WTC11 (cell line): ENCODE data around the gene SLC24A3. TPM values are rescaled to one million over a fixed set of nuclear protein-coding genes. Genes with fewer than 3 reads are reported as not detected.

Source experiments
- ATAC-seq: fragments of 200-7000 bp; cut with Tn5 transposase; 2 replicates; pipeline ENCODE4 v1.10.0; 2021; ENCODE audit warnings: mild to moderate bottlenecking, moderate library complexity
- CTCF ChIA-PET: fragments of 300-600 bp; sonication (Branson Sonifier 250); formaldehyde crosslinking; loops from one replicate; lab custom pipeline; 2021; ENCODE audit warnings: antibody characterized with exemption; lab: Charles Lee
- POLR2A ChIA-PET: fragments of 350-600 bp; sonication (Branson Sonifier 250); formaldehyde crosslinking; loops from one replicate; lab custom pipeline; 2021; ENCODE audit warnings: antibody characterized with exemption; lab: Charles Lee
- DNase-seq: peaks from one replicate; pipeline ENCODE4 v3.0.0; 2021; ENCODE audit warnings: low spot score
- H3K27ac Mint-ChIP-seq: 2 replicates; pipeline ENCODE4 v1.8.0; 2021; ENCODE audit warnings: mixed read lengths
- H3K27me3 Mint-ChIP-seq: 2 replicates; pipeline ENCODE4 v1.8.0; 2021; ENCODE audit warnings: low read depth, mild to moderate bottlenecking, moderate library complexity, mixed read lengths
- H3K36me3 Mint-ChIP-seq: 2 replicates; pipeline ENCODE4 v1.8.0; 2021; ENCODE audit warnings: mixed read lengths
- H3K4me1 Mint-ChIP-seq: 2 replicates; pipeline ENCODE4 v1.8.0; 2022; ENCODE audit warnings: mixed read lengths
- H3K4me3 Mint-ChIP-seq: 2 replicates; pipeline ENCODE4 v1.8.0; 2021; ENCODE audit warnings: mild to moderate bottlenecking, moderate library complexity, mixed read lengths
- H3K9me3 Mint-ChIP-seq: 2 replicates; pipeline ENCODE4 v1.8.0; 2021; ENCODE audit warnings: mixed read lengths
- AFF4 ChIP-seq: sonication (generic); formaldehyde crosslinking; IDR thresholded peaks from 2 replicates; pipeline ENCODE4 v1.8.1; 2023; ENCODE audit warnings: mild to moderate bottlenecking, missing genetic modification reagents, borderline replicate concordance
- CTCF ChIP-seq: fragments of 200-600 bp; IDR thresholded peaks from 2 replicates; pipeline ENCODE4 v1.8.0; 2022; ENCODE audit warnings: antibody characterized with exemption
- E2F5 ChIP-seq: sonication (generic); formaldehyde crosslinking; IDR thresholded peaks from 2 replicates; pipeline ENCODE4 v1.8.1; 2022; ENCODE audit warnings: mild to moderate bottlenecking, moderate library complexity, missing genetic modification reagents
- ERG ChIP-seq: fragments of 250-450 bp; sonication (Bioruptor Pico); IDR thresholded peaks from 2 replicates; pipeline ENCODE4 v1.8.0; 2021; ENCODE audit warnings: mild to moderate bottlenecking
- FOXP4 ChIP-seq: sonication (generic); formaldehyde crosslinking; IDR thresholded peaks from 2 replicates; pipeline ENCODE4 v1.8.0; 2022; ENCODE audit warnings: mild to moderate bottlenecking, missing genetic modification reagents
- GRHL2 ChIP-seq: fragments of 250-450 bp; sonication (Bioruptor Pico); IDR thresholded peaks from 2 replicates; pipeline ENCODE4 v1.8.0; 2022; ENCODE audit warnings: mild to moderate bottlenecking, moderate library complexity; ENCODE audit not compliant: insufficient replicate concordance, severe bottlenecking
- HMGA2 ChIP-seq: fragments of 250-450 bp; sonication (Bioruptor Pico); IDR thresholded peaks from 2 replicates; pipeline ENCODE4 v1.4.0; 2021; ENCODE audit warnings: mild to moderate bottlenecking, moderate library complexity
- IRF1 ChIP-seq: sonication (generic); formaldehyde crosslinking; IDR thresholded peaks from 2 replicates; pipeline ENCODE4 v1.8.0; 2023; ENCODE audit warnings: missing genetic modification reagents
- MLX ChIP-seq: sonication (generic); formaldehyde crosslinking; IDR thresholded peaks from 2 replicates; pipeline ENCODE4 v1.8.1; 2023; ENCODE audit warnings: mild to moderate bottlenecking, missing genetic modification reagents, moderate library complexity
- MXD4 ChIP-seq: fragments of 250-450 bp; sonication (Bioruptor Pico); IDR thresholded peaks from 2 replicates; pipeline ENCODE4 v1.8.0; 2021; ENCODE audit warnings: mild to moderate bottlenecking, moderate library complexity, borderline replicate concordance
- NFATC4 ChIP-seq: fragments of 250-450 bp; sonication (Bioruptor Pico); IDR thresholded peaks from 2 replicates; pipeline ENCODE4 v1.9.0; 2021; ENCODE audit warnings: mild to moderate bottlenecking
- RELA ChIP-seq: sonication (generic); formaldehyde crosslinking; IDR thresholded peaks from 2 replicates; pipeline ENCODE4 v1.8.1; 2022; ENCODE audit warnings: missing genetic modification reagents, mild to moderate bottlenecking, borderline replicate concordance
- ZMAT4 ChIP-seq: fragments of 250-450 bp; sonication (Bioruptor Pico); IDR thresholded peaks from 2 replicates; pipeline ENCODE4 v1.9.0; 2021; ENCODE audit warnings: mild to moderate bottlenecking
- ZSCAN18 ChIP-seq: fragments of 250-450 bp; sonication (Bioruptor Pico); IDR thresholded peaks from 2 replicates; pipeline ENCODE4 v2.1.2; 2022; ENCODE audit warnings: mild to moderate bottlenecking, moderate library complexity
- total RNA-seq: library from RNA; stranded (reverse); gene quantifications from 3 replicates; pipeline ENCODE4 v1.2.3, GENCODE V29; 2021

Gene SLC24A3
- total RNA-seq, 1 experiment from 2014 or later, result 5.7 TPM

GRCh38 chr20:19317237-19318069 lies 105.0 kb downstream of the SLC24A3 start:
- Mint-ChIP-seq H3K9me3 (no peaks in the 10 kb centered on the region), H3K4me3 (no peak overlapping the region)
- DNase-seq, result no peak
- CTCF ChIA-PET, result no interaction called here
- TF ChIP-seq GRHL2 (no peak), FOXP4 (CRISPR knock-in tag) (no peak)
- TF ChIP-seq, all 79 proteins: peak for 0
- Mint-ChIP-seq H3K27ac (no peak overlapping the region), H3K4me1 (peaks cover 15% of the 10 kb centered on the region), H3K27me3 (no peaks in the 10 kb centered on the region), H3K36me3 (no peaks in the 10 kb centered on the region)
- ATAC-seq, result peak; percentile 57
- POLR2A ChIA-PET, result no interaction called here

GRCh38 chr20:19318610-19319009 lies 106.2 kb downstream of the SLC24A3 start:
- H3K36me3 Mint-ChIP-seq, result no peaks in the 10 kb centered on the region
- no peak for ATAC-seq
- ChIA-PET POLR2A (no interaction called here), CTCF (no interaction called here)
- H3K27ac Mint-ChIP-seq, result no peak overlapping the region
- no peak for DNase-seq
- no peak for TF ChIP-seq NFATC4 (CRISPR knock-in tag)
- TF ChIP-seq E2F5 (CRISPR knock-in tag), result no peak
- TF ChIP-seq IRF1 (CRISPR knock-in tag), result no peak
- H3K4me1 Mint-ChIP-seq, result peaks cover 15% of the 10 kb centered on the region
- no peaks in the 10 kb centered on the region for H3K27me3 Mint-ChIP-seq
- H3K9me3 Mint-ChIP-seq, result no peaks in the 10 kb centered on the region
- H3K4me3 Mint-ChIP-seq, result no peak overlapping the region

GRCh38 chr20:19320005-19320404 lies 107.6 kb downstream of the SLC24A3 start:
- peaks cover 15% of the 10 kb centered on the region for H3K4me1 Mint-ChIP-seq
- no peak for TF ChIP-seq ERG (CRISPR knock-in tag)
- TF ChIP-seq ZMAT4 (CRISPR knock-in tag), result no peak
- no peak for TF ChIP-seq RELA (CRISPR knock-in tag)
- TF ChIP-seq MXD4, result no peak
- no peak for TF ChIP-seq ZSCAN18
- no peak for TF ChIP-seq CTCF
- no peak for TF ChIP-seq AFF4 (CRISPR knock-in tag)
- TF ChIP-seq HMGA2 (CRISPR knock-in tag), result no peak
- TF ChIP-seq MLX (CRISPR knock-in tag), result no peak
- no peaks in the 10 kb centered on the region for H3K27me3 Mint-ChIP-seq
- ATAC-seq, result no peak
- CTCF ChIA-PET, result no interaction called here
- DNase-seq, result no peak
- H3K27ac Mint-ChIP-seq, result no peak overlapping the region
- POLR2A ChIA-PET, result no interaction called here
- H3K9me3 Mint-ChIP-seq, result no peaks in the 10 kb centered on the region
- H3K4me3 Mint-ChIP-seq, result no peak overlapping the region
- H3K36me3 Mint-ChIP-seq, result no peaks in the 10 kb centered on the region
